Measurements from ENCODE around the gene SLC66A1.

Gene SLC66A1

DNA sequence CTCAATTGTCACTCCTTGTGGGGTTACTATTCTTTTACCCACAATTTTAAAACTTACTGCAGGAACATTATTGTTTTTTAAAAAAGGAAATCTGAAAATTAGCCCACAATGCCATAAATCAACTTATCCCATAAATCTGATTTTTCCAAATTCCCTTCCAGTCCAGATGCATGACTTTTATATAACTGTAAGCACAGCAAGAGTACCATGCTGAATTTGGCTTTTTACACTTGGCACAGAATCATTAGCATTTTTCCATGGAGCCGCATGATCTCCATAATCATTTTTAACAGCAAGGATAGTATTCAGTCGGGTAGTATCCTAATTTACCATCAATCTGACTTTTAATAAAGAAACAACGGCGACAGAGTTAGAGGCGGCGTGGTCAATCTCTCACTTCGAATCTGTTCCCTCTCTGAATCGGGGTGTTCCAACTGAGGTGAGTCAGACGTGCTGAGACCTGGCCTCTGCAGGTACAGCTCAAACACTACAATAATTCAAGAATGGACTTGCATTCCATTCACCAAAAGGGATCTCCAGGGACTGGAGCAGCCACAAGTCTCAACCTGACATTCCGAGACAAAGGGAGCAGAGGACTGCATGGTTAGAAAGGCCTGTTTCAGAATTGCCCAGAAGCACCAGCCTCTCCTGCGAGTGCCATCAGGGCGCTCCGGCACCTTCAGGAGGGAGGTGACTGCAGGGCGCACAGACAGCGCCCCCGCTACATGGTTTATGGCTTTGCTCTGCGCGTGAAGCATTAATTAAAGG lies 48.9 kb downstream of the SLC66A1 start:
- DNase-seq = no peak
- TF ChIP-seq, protein P1, sequence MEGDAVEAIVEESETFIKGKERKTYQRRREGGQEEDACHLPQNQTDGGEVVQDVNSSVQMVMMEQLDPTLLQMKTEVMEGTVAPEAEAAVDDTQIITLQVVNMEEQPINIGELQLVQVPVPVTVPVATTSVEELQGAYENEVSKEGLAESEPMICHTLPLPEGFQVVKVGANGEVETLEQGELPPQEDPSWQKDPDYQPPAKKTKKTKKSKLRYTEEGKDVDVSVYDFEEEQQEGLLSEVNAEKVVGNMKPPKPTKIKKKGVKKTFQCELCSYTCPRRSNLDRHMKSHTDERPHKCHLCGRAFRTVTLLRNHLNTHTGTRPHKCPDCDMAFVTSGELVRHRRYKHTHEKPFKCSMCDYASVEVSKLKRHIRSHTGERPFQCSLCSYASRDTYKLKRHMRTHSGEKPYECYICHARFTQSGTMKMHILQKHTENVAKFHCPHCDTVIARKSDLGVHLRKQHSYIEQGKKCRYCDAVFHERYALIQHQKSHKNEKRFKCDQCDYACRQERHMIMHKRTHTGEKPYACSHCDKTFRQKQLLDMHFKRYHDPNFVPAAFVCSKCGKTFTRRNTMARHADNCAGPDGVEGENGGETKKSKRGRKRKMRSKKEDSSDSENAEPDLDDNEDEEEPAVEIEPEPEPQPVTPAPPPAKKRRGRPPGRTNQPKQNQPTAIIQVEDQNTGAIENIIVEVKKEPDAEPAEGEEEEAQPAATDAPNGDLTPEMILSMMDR (IDR thresholded peaks at IDR 0.05; ENCODE audit: low read depth, low read length) = no peak

DNA sequence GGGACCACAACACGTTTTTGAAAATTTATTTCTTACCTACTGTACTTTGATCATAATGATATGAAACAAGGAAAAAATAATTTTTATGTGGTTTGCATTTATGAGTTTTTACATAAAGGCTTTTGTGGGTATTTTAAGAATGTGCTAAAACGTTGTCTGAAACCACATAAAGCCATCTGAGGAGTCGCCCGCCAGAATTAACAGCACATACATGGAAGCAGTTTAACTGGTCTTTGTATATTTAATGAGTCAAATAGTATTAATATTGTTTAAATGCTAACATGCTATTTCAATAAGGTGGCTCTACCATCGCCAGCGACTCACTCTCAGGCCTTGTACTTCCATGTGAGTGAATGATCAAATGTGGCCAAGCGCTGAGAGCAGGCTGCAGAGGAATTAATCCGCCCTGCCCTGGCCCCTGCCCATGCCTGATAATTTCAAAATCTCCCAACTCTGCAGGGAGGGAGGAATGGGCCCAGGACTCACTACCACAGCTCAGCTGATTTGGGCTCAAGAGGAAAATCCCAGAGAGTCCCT lies 49.6 kb downstream of the SLC66A1 start:
- H3K27ac ChIP-seq = no peak overlapping the region
- DNase-seq = peak; percentile 41
- no peak overlapping the region for H3K4me3 ChIP-seq (ENCODE audit: low read depth, low read length)
- H3K36me3 ChIP-seq = no peaks in the 10 kb centered on the region; the same call in 1 of the 2 replicates
- H3K27me3 ChIP-seq (ENCODE audit: insufficient read depth, low read depth, severe bottlenecking) = no peaks in the 10 kb centered on the region
- TF ChIP-seq, protein P1 (IDR thresholded peaks at IDR 0.05; ENCODE audit: low read depth, low read length) = no peak
- no peaks in the 10 kb centered on the region for H3K9me3 ChIP-seq (ENCODE audit: severe bottlenecking)

More for the DNA sequence above, 48.9 kb downstream of the SLC66A1 start:
- no peak overlapping the region for H3K27ac ChIP-seq
- peaks cover 5% of the 10 kb centered on the region for H3K36me3 ChIP-seq
- no peak overlapping the region for H3K4me3 ChIP-seq (ENCODE audit: low read depth, low read length)
- H3K9me3 ChIP-seq (ENCODE audit: severe bottlenecking) = no peaks in the 10 kb centered on the region
- no peaks in the 10 kb centered on the region for H3K27me3 ChIP-seq (ENCODE audit: insufficient read depth, low read depth, severe bottlenecking)

DNA sequence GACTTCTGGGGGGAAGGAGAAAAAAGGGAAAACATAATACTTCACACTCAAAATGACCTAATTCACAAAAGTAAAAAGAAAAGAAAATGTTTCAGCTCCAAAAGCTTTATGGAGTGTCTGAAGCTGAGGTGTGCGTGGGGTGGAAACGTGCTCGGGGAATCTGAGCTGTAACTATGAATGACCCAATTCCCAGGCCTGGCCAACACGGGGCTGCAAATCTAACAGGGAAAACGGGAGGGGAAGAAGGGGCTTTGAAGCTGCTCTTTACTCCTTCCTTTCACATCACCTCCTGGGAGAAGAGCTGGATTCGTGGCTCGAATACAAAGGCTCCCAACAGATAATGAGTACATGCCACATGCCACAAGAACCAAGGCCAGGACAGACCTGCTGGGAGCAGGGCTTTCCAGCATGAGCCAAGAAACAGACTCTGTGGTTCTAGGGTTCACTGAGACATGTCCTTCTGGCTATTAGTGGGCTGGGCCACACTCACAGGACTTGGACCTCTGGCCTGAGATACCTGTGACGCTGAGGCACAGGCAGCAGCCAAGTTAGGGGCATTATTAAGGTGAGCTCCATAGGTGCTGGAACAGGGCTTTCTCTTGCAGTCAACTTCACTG lies 51.5 kb downstream of the SLC66A1 start:
- H3K27ac ChIP-seq = no peak overlapping the region
- no peaks in the 10 kb centered on the region; the same call in 1 of the 2 replicates for H3K36me3 ChIP-seq
- H3K4me3 ChIP-seq (ENCODE audit: low read depth, low read length) = no peak overlapping the region
- DNase-seq = no peak
- no peaks in the 10 kb centered on the region for H3K9me3 ChIP-seq (ENCODE audit: severe bottlenecking)
- H3K27me3 ChIP-seq (ENCODE audit: insufficient read depth, low read depth, severe bottlenecking) = no peaks in the 10 kb centered on the region
- TF ChIP-seq, protein P1 (IDR thresholded peaks at IDR 0.05; ENCODE audit: low read depth, low read length) = no peak

DNA sequence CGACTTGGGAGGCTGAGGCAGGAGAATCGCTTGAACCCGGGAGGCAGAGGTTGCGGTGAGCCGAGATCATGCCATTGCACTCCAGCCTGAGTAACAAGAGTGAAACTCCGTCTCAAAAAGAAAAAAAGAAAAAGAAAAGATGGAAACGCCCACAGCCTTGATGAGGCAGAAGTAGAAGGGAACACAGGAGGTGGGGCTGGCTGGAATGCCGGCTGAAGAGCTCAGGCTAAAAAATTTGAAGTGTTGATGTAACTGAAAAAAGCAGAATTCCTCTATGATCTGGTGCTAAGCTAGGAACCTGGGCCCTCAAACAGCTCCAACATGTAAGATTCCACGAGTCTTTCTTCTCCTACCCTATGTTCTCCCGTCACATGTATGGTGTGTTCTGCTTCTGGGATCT lies 53.6 kb downstream of the SLC66A1 start:
- TF ChIP-seq, protein P1 (IDR thresholded peaks at IDR 0.05; ENCODE audit: low read depth, low read length) = no peak
- Histone ChIP-seq H3K27ac (no peak overlapping the region), H3K36me3 (no peaks in the 10 kb centered on the region; the same call in 1 of the 2 replicates), H3K27me3 (ENCODE audit: insufficient read depth, low read depth, severe bottlenecking) (no peaks in the 10 kb centered on the region), H3K9me3 (ENCODE audit: severe bottlenecking) (no peaks in the 10 kb centered on the region), H3K4me3 (ENCODE audit: low read depth, low read length) (no peak overlapping the region)
- no peak for DNase-seq

DNA sequence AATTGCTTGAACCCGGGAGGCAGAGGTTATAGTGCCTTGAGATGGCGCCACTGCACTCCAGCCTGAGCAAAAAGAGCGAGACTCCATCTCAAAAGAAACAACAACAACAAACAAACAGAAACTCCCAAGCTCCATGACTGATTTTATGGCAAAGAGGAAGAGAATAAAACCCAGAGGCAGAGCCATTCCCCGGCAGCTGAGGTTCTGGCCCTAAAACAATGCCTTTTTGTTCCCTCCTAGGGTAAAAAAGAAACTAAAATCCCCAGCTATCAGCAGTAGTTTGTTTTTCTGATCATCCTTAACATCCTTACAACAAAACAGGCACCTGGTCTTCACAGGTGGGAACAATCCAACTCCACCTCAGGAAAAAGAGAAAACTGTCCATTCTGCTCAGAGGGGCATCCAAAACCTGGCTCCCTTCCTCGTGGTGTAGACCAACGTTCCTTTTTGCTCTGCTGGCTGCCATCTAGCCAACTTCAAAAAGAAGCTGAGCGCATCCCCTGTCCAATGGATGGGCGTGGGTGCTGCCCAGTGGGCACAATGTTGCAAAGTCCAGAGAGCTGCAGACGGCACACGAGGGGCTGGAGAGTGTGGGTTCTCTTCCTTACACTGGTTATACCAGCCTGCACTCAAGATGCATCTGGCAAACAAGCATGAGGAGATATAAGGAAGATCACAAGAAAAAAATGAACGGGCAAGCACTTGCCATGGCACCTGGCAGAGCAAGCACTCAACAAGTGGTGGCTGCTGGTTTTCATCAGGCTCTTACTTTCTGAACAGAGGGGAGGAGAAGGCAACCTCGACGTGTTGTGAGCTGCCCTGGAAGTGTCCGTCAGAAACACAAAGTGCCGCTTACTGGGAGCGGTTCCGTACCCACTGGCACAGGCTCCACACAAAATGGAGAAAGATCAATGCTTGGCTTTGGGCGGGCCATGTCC lies 54.7 kb downstream of the SLC66A1 start:
- DNase-seq = no peak
- Histone ChIP-seq H3K36me3 (no peaks in the 10 kb centered on the region; the same call in 1 of the 2 replicates), H3K4me3 (ENCODE audit: low read depth, low read length) (no peak overlapping the region), H3K27ac (no peak overlapping the region), H3K27me3 (ENCODE audit: insufficient read depth, low read depth, severe bottlenecking) (no peaks in the 10 kb centered on the region), H3K9me3 (ENCODE audit: severe bottlenecking) (no peaks in the 10 kb centered on the region)
- TF ChIP-seq, protein P1 (IDR thresholded peaks at IDR 0.05; ENCODE audit: low read depth, low read length) = no peak
